HG02943 (cell line): ENCODE data around the gene MRPL45.

Source experiments
- ATAC-seq: cut with Tn5 transposase; IDR thresholded peaks from one replicate; pipeline ENCODE4 v1.9.1; 2021; ENCODE audit warnings: mild to moderate bottlenecking, low read depth, moderate library complexity; ENCODE audit not compliant: unreplicated experiment

MRPL45 gene

GRCh38 chr17:38324141-38324697, 27.3 kb downstream of the MRPL45 start:
- ATAC-seq = no peak

- ATAC-seq = no peak
These were observed 27.8 kb downstream of the MRPL45 start for GRCh38 chr17:38324772-38325171.

GRCh38 chr17:38325221-38325851, 28.4 kb downstream of the MRPL45 start:
- no peak for ATAC-seq

- no peak for ATAC-seq
These were observed 30.2 kb downstream of the MRPL45 start for GRCh38 chr17:38326996-38327792.

GRCh38 chr17:38327936-38328335, 31.0 kb downstream of the MRPL45 start:
- no peak for ATAC-seq

- no peak for ATAC-seq
These were observed 31.7 kb downstream of the MRPL45 start for GRCh38 chr17:38328620-38329019.

- no peak for ATAC-seq
These were observed 32.3 kb downstream of the MRPL45 start for GRCh38 chr17:38329284-38329683.

- no peak for ATAC-seq
These were observed 33.1 kb downstream of the MRPL45 start for GRCh38 chr17:38329808-38330730.

GRCh38 chr17:38330941-38331411, 34.0 kb downstream of the MRPL45 start:
- ATAC-seq = no peak

GRCh38 chr17:38332735-38333134, 35.8 kb downstream of the MRPL45 start:
- ATAC-seq = no peak

- no peak for ATAC-seq
These were observed 36.8 kb downstream of the MRPL45 start for GRCh38 chr17:38333635-38334295.

GRCh38 chr17:38334480-38335364, 37.8 kb downstream of the MRPL45 start:
- no peak for ATAC-seq

- no peak for ATAC-seq
These were observed 39.9 kb downstream of the MRPL45 start for GRCh38 chr17:38336838-38337237.

- ATAC-seq = no peak
These were observed 41.1 kb downstream of the MRPL45 start for GRCh38 chr17:38338053-38338452.

- ATAC-seq = no peak
These were observed 41.6 kb downstream of the MRPL45 start for GRCh38 chr17:38338535-38338934.

- ATAC-seq = no peak
These were observed 42.9 kb downstream of the MRPL45 start for GRCh38 chr17:38339891-38340290.

GRCh38 chr17:38341035-38341721, 44.2 kb downstream of the MRPL45 start:
- ATAC-seq = no peak

GRCh38 chr17:38342886-38343607, 46.1 kb downstream of the MRPL45 start:
- ATAC-seq = no peak
